Gastroesophageal sphincter (tissue), 4 donors: Measurements from ENCODE around the gene BACH1. TPM values are rescaled to one million over a fixed set of nuclear protein-coding genes. Genes with fewer than 3 reads are reported as not detected.

Source experiments
- ATAC-seq: fragments of 150-250 bp; one replicate; pipeline ENCODE4 v1.9.1; 2016; ENCODE audit warnings: mild to moderate bottlenecking, moderate library complexity
- H3K27ac ChIP-seq, 4 donors: fragments of 200-600 bp; sonication (generic) in 3 of 4; 1 replicate in 3 of 4; 2 replicates in 1 of 4; pipeline ENCODE4 v1.5.1; 2016 to 2019
- H3K27me3 ChIP-seq: fragments of 200-600 bp; sonication (generic); one replicate; pipeline ENCODE4 v1.5.1; 2019
- H3K36me3 ChIP-seq, 2 donors: fragments of 200-600 bp; sonication (generic); one replicate each; pipeline ENCODE4 v1.5.1; 2019; ENCODE audit warnings: control low read depth in 1 of 2
- H3K4me1 ChIP-seq, 3 donors: fragments of 200-600 bp; sonication (generic); 1 replicate in 2 of 3; 2 replicates in 1 of 3; pipeline ENCODE4 v1.5.1; 2016 to 2019; ENCODE audit warnings: control low read depth in 2 of 3
- H3K4me3 ChIP-seq, 2 donors: fragments of 200-600 bp; sonication (generic); one replicate each; pipeline ENCODE4 v1.5.1; 2019; ENCODE audit warnings: mild to moderate bottlenecking in 1 of 2, moderate library complexity in 1 of 2
- H3K9me3 ChIP-seq, 3 donors: fragments of 200-600 bp; sonication (generic); one replicate each; pipeline ENCODE4 v1.5.1; 2017 to 2019; ENCODE audit warnings: control low read depth in 2 of 3
- CTCF ChIP-seq, 4 experiments: fragments of 200-600 bp in 2 of 4; fragments of 450-650 bp in 2 of 4; sonication (generic) in 1 of 4; IDR thresholded peaks; one replicate each; pipeline ENCODE4 v1.5.1; 2017 to 2019; ENCODE audit warnings: antibody characterized with exemption in 4 of 4, mild to moderate bottlenecking in 2 of 4, moderate library complexity in 2 of 4
- EP300 ChIP-seq: sonication (generic); formaldehyde crosslinking; IDR thresholded peaks from one replicate; pipeline ENCODE4 v1.6.1; 2017; ENCODE audit warnings: antibody characterized with exemption, mild to moderate bottlenecking
- POLR2A ChIP-seq, 2 donors: fragments of 450-650 bp; IDR thresholded peaks; one replicate each; pipeline ENCODE4 v1.6.1; 2017; ENCODE audit warnings: antibody characterized with exemption in 2 of 2, mild to moderate bottlenecking in 2 of 2, moderate library complexity in 1 of 2
- POLR2AphosphoS5 ChIP-seq: sonication (generic); formaldehyde crosslinking; IDR thresholded peaks from one replicate; pipeline ENCODE4 v1.6.1; 2017; ENCODE audit warnings: antibody characterized with exemption
- WGBS, 2 donors: methylation state at CpG; one replicate each; pipeline ENCODE4 v1.1.5; 2018; ENCODE audit warnings: low coverage in 1 of 2; 5-methylcytosine and 5-hydroxymethylcytosine counted together
- total RNA-seq, 4 donors: library from RNA; depleted of rRNA; stranded (reverse); fragments of >200 nt; gene quantifications; one replicate each; pipeline ENCODE4 v1.1.0, GENCODE V29; 2016

Gene BACH1
- total RNA-seq, 4 donors from 2014 or later, result 43.6 to 60.9 (median 52.3) TPM

GRCh38 chr21:29329406-29329805, 30.7 kb downstream of the BACH1 start:
- Histone ChIP-seq H3K4me1 (peaks cover 0 to 24% (median 0%) of the 10 kb centered on the region in 3 donors), H3K4me3 (no peak overlapping the region), H3K27ac (no peak overlapping the region), H3K9me3 (no peaks in the 10 kb centered on the region), H3K36me3 (peaks cover 0 to 50% of the 10 kb centered on the region in 2 donors), H3K27me3 (no peaks in the 10 kb centered on the region)
- no peak for ATAC-seq
- WGBS, 2 donors, result 55 to 72% methylated on average over 5 of the region's 5 CpGs
- TF ChIP-seq CTCF (IDR thresholded peaks at IDR 0.05) (no peak), POLR2A (IDR thresholded peaks at IDR 0.05) (no peak), EP300 (no peak), POLR2AphosphoS5 (no peak)

DNA sequence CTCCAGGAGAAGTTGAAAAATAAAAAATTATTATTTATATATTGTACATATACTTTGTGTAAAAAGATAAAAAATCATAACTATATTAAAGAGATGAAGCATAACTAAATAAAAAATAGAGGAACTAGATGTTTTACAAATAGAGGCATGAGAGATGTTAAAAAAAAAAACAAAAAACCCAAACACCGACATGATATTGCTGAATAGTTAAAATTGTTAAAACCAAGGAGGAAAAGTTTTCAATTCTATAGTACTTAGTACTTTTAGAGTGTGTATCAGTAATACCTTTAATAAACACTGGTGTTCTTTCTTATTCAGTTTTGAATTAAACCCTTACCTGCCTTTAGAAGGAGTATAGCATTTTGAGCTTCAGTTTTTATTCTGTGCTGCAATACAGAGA, 32.1 kb downstream of the BACH1 start:
- peaks cover 0 to 50% of the 10 kb centered on the region in 2 donors for H3K36me3 ChIP-seq
- TF ChIP-seq EP300 (no peak), CTCF (IDR thresholded peaks at IDR 0.05) (no peak), POLR2A (IDR thresholded peaks at IDR 0.05) (no peak), POLR2AphosphoS5 (no peak)
- no peak for ATAC-seq
- H3K27me3 ChIP-seq, result no peaks in the 10 kb centered on the region
- H3K4me3 ChIP-seq, result no peak overlapping the region
- WGBS, 2 donors, result 85 to 88% methylated on average over 1 of the region's 1 CpG
- H3K4me1 ChIP-seq, result peaks cover 0 to 24% (median 0%) of the 10 kb centered on the region in 3 donors
- no peaks in the 10 kb centered on the region for H3K9me3 ChIP-seq
- no peak overlapping the region for H3K27ac ChIP-seq

DNA sequence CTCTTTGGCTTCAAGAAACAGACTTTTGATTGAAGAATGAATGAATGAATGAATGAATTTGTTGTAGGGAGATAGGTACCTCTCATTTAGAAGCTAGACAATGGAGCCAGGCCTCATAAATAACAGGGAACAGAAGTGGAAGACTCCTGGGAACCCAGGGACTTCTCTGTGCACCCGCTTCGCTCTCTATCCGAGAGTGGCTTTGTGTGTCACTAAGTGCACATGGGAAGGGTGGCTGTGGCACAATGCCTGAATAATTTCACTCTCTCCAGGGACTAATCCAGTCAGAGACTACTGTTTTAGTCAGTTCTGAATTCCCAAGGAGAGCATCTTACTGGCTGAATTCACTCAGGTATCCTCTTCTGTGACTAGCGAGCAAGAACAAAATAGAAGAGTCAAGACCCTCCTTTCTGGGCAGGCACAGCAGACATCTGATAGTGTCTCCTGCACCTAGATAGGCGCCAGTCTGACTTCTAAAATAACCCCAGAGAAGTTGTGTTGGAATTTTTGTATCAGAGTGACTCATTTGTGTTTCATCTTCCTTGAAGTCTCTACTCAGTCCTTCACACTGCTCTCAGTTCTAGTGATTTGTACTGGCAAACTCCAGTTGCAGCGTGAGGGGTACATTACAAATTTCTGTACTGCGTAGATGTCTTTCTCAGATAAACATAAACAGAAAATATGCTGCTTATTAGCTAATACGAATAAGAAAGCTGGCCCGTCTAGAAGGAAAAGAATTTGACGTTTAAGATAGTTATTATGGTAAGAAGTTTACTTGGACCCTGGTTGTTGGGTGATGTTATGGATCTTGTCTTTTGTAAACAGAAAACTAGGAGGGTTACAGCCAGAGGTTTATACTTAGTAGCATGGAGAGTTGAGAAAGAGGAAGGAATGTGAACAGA, 34.0 kb downstream of the BACH1 start:
- H3K4me3 ChIP-seq, result no peak overlapping the region
- no peak for ATAC-seq
- WGBS, 2 donors, result 69 to 75% methylated on average over 7 to 10 of the region's 10 CpGs
- peaks cover 0 to 33% of the 10 kb centered on the region in 2 donors for H3K36me3 ChIP-seq
- no peaks in the 10 kb centered on the region for H3K27me3 ChIP-seq
- H3K4me1 ChIP-seq, result peaks cover 0 to 37% (median 0%) of the 10 kb centered on the region in 3 donors
- TF ChIP-seq POLR2AphosphoS5 (no peak), POLR2A (IDR thresholded peaks at IDR 0.05) (no peak), CTCF (IDR thresholded peaks at IDR 0.05) (no peak), EP300 (no peak)
- H3K27ac ChIP-seq, result peak overlapping the region in 2 of 4 donors; percentile 15 to 22
- no peaks in the 10 kb centered on the region for H3K9me3 ChIP-seq

- 40 to 69% methylated on average over 1 of the region's 1 CpG for WGBS, 2 donors
- H3K9me3 ChIP-seq, result no peaks in the 10 kb centered on the region
- H3K4me1 ChIP-seq, result peaks cover 0 to 42% (median 0%) of the 10 kb centered on the region in 3 donors
- peak overlapping the region in 2 of 4 donors; percentile 15 to 22 for H3K27ac ChIP-seq
- peaks cover 0 to 29% of the 10 kb centered on the region in 2 donors for H3K36me3 ChIP-seq
- ATAC-seq, result no peak
- H3K27me3 ChIP-seq, result no peaks in the 10 kb centered on the region
- no peak for TF ChIP-seq POLR2AphosphoS5
- no peak for TF ChIP-seq EP300
- no peak for TF ChIP-seq CTCF (IDR thresholded peaks at IDR 0.05)
- no peak for TF ChIP-seq POLR2A (IDR thresholded peaks at IDR 0.05)
- no peak overlapping the region for H3K4me3 ChIP-seq
Measured at GRCh38 chr21:29333406-29333805, 34.7 kb downstream of the BACH1 start.
